Brain microvascular endothelial cell (primary cell): ENCODE results near the gene LMLN.

Experiments used
- DNase-seq: peaks from one replicate; pipeline ENCODE4 v3.0.0-alpha.2; 2020
- H3K27ac ChIP-seq: fragments of 250-450 bp; sonication (Bioruptor Pico); 2 replicates; pipeline ENCODE4 v1.5.1; 2020; ENCODE audit warnings: mild to moderate bottlenecking, moderate library complexity
- H3K27me3 ChIP-seq: fragments of 250-450 bp; sonication (Bioruptor Pico); replicated peaks from 2 replicates; pipeline ENCODE4 v1.5.1; 2020; ENCODE audit warnings: mild to moderate bottlenecking
- H3K36me3 ChIP-seq: fragments of 250-450 bp; sonication (Bioruptor Pico); replicated peaks from 2 replicates; pipeline ENCODE4 v1.5.1; 2020; ENCODE audit warnings: mild to moderate bottlenecking
- H3K4me3 ChIP-seq: 2 replicates; pipeline ENCODE4 v1.5.1; 2011; ENCODE audit warnings: low read depth, mild to moderate bottlenecking, control low read depth, low read length, moderate library complexity
- in situ Hi-C: cut with HindIII; loops from 2 replicates; pipeline ENCODE4 v1.10.0; 2017; ENCODE audit warnings: low sequenced_read_pairs, low pct_ligation_motif_present
- TF ChIP-seq, protein P1 (sequence below): IDR thresholded peaks from 2 replicates; pipeline ENCODE4 v1.5.1; 2011; ENCODE audit warnings: low read depth, mild to moderate bottlenecking, moderate library complexity, low read length, control low read depth, inconsistent platforms; ENCODE audit errors: missing control alignments

LMLN gene

DNA sequence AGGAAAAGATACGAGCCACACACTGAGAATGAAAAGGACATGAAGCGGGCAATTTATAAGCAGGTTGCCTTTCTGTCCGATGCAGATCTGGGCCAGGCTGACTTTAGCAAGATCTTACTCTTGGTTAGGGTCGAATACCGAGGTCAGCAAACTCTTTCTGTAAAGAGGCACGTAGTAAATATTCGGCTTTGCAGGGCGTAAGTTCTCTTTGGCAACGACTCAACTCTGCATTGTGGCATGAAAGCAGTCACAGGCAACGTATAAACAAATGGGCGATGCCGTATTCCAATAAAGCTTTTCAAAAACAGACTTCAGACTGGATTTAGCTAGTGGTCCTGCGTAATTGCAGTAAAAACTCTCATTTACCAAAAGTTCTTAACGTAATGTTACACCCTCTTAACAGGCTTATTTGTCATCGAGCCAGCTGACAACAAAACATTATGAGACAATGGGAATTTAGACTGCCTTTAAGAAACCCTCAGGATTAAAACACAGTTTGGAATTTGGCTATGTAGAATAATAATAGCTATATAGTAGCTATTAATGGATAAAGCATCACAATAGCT is 23.1 kb upstream of the LMLN start:
- Histone ChIP-seq H3K4me3 (no peak overlapping the region), H3K27ac (no peak overlapping the region), H3K36me3 (no peaks in the 10 kb centered on the region), H3K27me3 (no peaks in the 10 kb centered on the region)
- TF ChIP-seq, protein P1, sequence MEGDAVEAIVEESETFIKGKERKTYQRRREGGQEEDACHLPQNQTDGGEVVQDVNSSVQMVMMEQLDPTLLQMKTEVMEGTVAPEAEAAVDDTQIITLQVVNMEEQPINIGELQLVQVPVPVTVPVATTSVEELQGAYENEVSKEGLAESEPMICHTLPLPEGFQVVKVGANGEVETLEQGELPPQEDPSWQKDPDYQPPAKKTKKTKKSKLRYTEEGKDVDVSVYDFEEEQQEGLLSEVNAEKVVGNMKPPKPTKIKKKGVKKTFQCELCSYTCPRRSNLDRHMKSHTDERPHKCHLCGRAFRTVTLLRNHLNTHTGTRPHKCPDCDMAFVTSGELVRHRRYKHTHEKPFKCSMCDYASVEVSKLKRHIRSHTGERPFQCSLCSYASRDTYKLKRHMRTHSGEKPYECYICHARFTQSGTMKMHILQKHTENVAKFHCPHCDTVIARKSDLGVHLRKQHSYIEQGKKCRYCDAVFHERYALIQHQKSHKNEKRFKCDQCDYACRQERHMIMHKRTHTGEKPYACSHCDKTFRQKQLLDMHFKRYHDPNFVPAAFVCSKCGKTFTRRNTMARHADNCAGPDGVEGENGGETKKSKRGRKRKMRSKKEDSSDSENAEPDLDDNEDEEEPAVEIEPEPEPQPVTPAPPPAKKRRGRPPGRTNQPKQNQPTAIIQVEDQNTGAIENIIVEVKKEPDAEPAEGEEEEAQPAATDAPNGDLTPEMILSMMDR: no peak
- in situ Hi-C loops: no loop called here
- DNase-seq: no peak

DNA sequence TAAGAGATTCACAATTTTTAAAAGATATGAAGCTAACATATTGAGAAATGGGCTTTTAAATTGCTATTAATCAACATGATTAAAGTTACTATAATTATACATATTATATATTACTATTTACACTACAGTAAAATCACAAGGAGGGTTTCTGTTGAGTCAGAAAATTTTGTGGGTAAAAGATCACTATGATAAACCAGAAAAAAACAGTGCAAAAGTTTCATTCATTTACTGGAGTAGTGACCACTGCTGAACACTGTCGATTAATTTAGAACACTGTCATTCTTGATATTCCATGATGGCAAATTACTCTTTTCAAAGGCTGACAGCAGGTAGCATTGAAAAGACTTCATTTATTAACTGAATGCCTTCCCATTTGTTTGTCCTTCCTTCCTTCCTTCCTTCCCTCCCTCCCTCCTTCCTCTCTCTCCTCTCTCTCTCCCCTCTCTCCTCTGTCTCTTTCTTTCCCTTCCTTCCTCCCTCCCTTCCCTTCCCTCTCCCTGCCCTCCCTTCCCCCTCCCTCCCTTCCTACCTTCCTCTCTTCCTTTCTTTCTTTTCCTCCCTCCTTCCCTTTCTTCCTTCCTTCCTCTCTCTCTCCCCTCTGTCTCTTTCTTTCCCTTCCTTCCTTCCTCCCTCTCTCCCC is 19.2 kb upstream of the LMLN start:
- TF ChIP-seq, protein P1: no peak
- no peaks in the 10 kb centered on the region for H3K27me3 ChIP-seq
- in situ Hi-C loops: no loop called here

DNA sequence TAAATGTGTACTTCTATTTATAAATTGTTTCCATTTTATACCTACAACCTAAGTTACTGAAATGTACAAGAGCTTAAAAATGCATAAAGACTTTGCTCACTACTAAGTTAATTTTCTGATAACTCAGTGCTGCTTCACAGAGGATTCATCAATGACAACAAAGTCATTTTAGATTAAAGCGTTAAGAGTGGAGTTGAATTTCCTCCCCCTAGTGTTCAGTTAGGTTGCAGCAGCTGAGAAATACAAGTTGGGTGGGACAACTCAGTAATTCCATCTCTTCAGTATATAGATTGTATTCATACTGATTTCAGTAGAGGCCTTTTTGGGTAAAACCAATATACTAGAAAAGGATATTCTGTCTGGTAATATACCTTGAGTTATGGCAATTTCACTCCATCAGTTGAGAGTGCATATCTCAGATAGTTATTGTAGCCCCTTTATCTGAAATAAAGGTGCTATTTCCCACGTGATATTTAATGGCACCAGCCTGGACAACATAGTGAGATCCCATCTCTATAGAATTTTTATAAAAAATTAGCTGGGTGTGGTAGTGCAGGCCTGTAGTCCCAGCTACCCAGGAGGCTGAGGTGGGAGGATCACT is 17.0 kb upstream of the LMLN start:
- Histone ChIP-seq H3K27me3 (no peaks in the 10 kb centered on the region), H3K36me3 (no peaks in the 10 kb centered on the region), H3K27ac (no peak overlapping the region), H3K4me3 (no peak overlapping the region)
- TF ChIP-seq, protein P1: peak; percentile 79
- peak; percentile 47 for DNase-seq
- in situ Hi-C loops: no loop called here

More for the DNA sequence above, 19.2 kb upstream of the LMLN start:
- DNase-seq: no peak
- Histone ChIP-seq H3K27ac (no peak overlapping the region), H3K36me3 (no peaks in the 10 kb centered on the region), H3K4me3 (no peak overlapping the region)

- H3K4me3 ChIP-seq: peak overlapping the region; percentile 98
- H3K27me3 ChIP-seq: no peaks in the 10 kb centered on the region
- in situ Hi-C loops: no loop called here
- TF ChIP-seq, protein P1: no peak
- peak overlapping the region; percentile 99 for H3K27ac ChIP-seq
- H3K36me3 ChIP-seq: peaks cover 37% of the 10 kb centered on the region
- no peak for DNase-seq
Observed at GRCh38 chr3:197949191-197949777, 10.7 kb upstream of the LMLN start.

- peak within 1 kb of the TSS; percentile 99 for H3K27ac ChIP-seq
- H3K27me3 ChIP-seq: no peaks in the 10 kb centered on the region
- TF ChIP-seq, protein P1: no peak
- in situ Hi-C loops: no loop called here
- H3K4me3 ChIP-seq: peak within 1 kb of the TSS; percentile 98
- H3K36me3 ChIP-seq: peaks cover 44% of the 10 kb centered on the region
- DNase-seq: peak; percentile 93
Observed at GRCh38 chr3:197949778-197950676, 10.0 kb upstream of the LMLN start, which contains the start of gene RPL35A. Gene RPL35A, plus strand, starts transcription at chr3:197950190. Its CDS starts 778 bp downstream, at chr3:197950968.
